ENCODE results near the gene CHRM3. TPM values are rescaled to one million over a fixed set of nuclear protein-coding genes. Genes with fewer than 3 reads are reported as not detected.

The CHRM3 gene
- 100 to 1,000 TPM in 1 of 5 donors, 10 to 100 TPM in 2, 1 to 10 TPM in 2; 3.5 to 222 (median 36.7) TPM for total RNA-seq
- 1 to 10 TPM in 2 of 3 donors, under 1 TPM in 1; 0.92 to 3.6 (median 2.5) TPM for polyA plus RNA-seq
- long read RNA-seq, donor 1 = 0 reads
- long read RNA-seq, donor 2 = 0 reads
- long read RNA-seq, donor 3 = 0 reads
- long read RNA-seq, donor 4 = 0 reads
- long read RNA-seq, donor 5 = 0 reads
- long read RNA-seq, donor 6 = 0 reads
- long read RNA-seq, donor 7 = 0 reads
- long read RNA-seq, donor 8 = 0 reads
- long read RNA-seq, donor 9 = 0 reads
- long read RNA-seq, donor 10 = 0 reads

GRCh38 chr1:239386453-239387303, at the start of gene CHRM3:
Gene CHRM3, plus strand, starts transcription at chr1:239386568. Its CDS starts 520,884 bp downstream, at chr1:239907452.
- TF ChIP-seq CTCF (IDR thresholded peaks at IDR 0.05) (peak in 3 of 7 experiments; percentile 29 to 62 (median 37)), POLR2A (IDR thresholded peaks at IDR 0.05) (peak in 1 of 4 donors; percentile 11), EP300 (IDR thresholded peaks at IDR 0.05) (no peak), POLR2AphosphoS5 (IDR thresholded peaks at IDR 0.05) (peak; percentile 75 to 79 (median 77))
- WGBS, 5 donors = 1 to 4% (median 1%) methylated on average over 71 to 82 of the region's 82 CpGs
- H3K4me3 ChIP-seq = peak within 1 kb of the TSS; percentile 69 to 81 (median 73)
- H3K4me1 ChIP-seq = peaks cover 0 to 54% (median 30%) of the 10 kb centered on the region in 4 donors
- peaks cover 0 to 29% (median 14%) of the 10 kb centered on the region in 3 donors for H3K27me3 ChIP-seq
- H3K9me3 ChIP-seq = no peaks in the 10 kb centered on the region
- peak; percentile 89 to 94 for DNase-seq
- H3K36me3 ChIP-seq = no peaks in the 10 kb centered on the region
- peak within 1 kb of the TSS; percentile 84 to 93 (median 90) for H3K27ac ChIP-seq
- intact Hi-C loops (cut with DNase I; ENCODE audit: low total_unique reads) = no loop called here

- TF ChIP-seq POLR2AphosphoS5 (IDR thresholded peaks at IDR 0.05) (peak in 1 of 3 donors; percentile 12), EP300 (IDR thresholded peaks at IDR 0.05) (no peak), POLR2A (IDR thresholded peaks at IDR 0.05) (no peak), CTCF (IDR thresholded peaks at IDR 0.05) (no peak)
- Histone ChIP-seq H3K9me3 (no peaks in the 10 kb centered on the region), H3K27me3 (no peaks in the 10 kb centered on the region), H3K27ac (peak overlapping the region in 1 of 5 donors; percentile 50), H3K36me3 (no peaks in the 10 kb centered on the region), H3K4me1 (peaks cover 0 to 7% (median 0%) of the 10 kb centered on the region in 4 donors), H3K4me3 (no peak overlapping the region)
- intact Hi-C loops (cut with DNase I; ENCODE audit: low total_unique reads) = no loop called here
- 23 to 49% (median 33%) methylated on average over 6 of the region's 6 CpGs for WGBS, 5 donors
- peak in 1 of 2 donors; percentile 9 for DNase-seq
Measured at GRCh38 chr1:239337799-239338430, 48.5 kb upstream of the CHRM3 start.

- intact Hi-C loops (cut with DNase I; ENCODE audit: low total_unique reads) = no loop called here
- no peaks in the 10 kb centered on the region for H3K9me3 ChIP-seq
- H3K4me1 ChIP-seq = no peaks in the 10 kb centered on the region
- H3K4me3 ChIP-seq = no peak overlapping the region
- no peaks in the 10 kb centered on the region for H3K27me3 ChIP-seq
- H3K27ac ChIP-seq = no peak overlapping the region
- WGBS, 5 donors = 61 to 79% (median 75%) methylated on average over 2 of the region's 2 CpGs
- no peak for DNase-seq
- no peaks in the 10 kb centered on the region for H3K36me3 ChIP-seq
- TF ChIP-seq POLR2AphosphoS5 (IDR thresholded peaks at IDR 0.05) = no peak
Measured at GRCh38 chr1:239347776-239348175, 38.6 kb upstream of the CHRM3 start.

GRCh38 chr1:239348635-239349353, 37.6 kb upstream of the CHRM3 start:
- H3K4me1 ChIP-seq = peaks cover 0 to 3% (median 0%) of the 10 kb centered on the region in 4 donors
- TF ChIP-seq EP300 (IDR thresholded peaks at IDR 0.05) (no peak), POLR2AphosphoS5 (IDR thresholded peaks at IDR 0.05) (no peak), POLR2A (IDR thresholded peaks at IDR 0.05) (no peak), CTCF (IDR thresholded peaks at IDR 0.05) (no peak)
- H3K27me3 ChIP-seq = no peaks in the 10 kb centered on the region
- no peak for DNase-seq
- no peaks in the 10 kb centered on the region for H3K36me3 ChIP-seq
- no peak overlapping the region for H3K4me3 ChIP-seq
- 65 to 81% (median 72%) methylated on average over 6 of the region's 6 CpGs for WGBS, 5 donors
- intact Hi-C loops (cut with DNase I; ENCODE audit: low total_unique reads) = no loop called here
- H3K27ac ChIP-seq = no peak overlapping the region
- H3K9me3 ChIP-seq = no peaks in the 10 kb centered on the region
